AG10803 (cell line): ENCODE results near the gene CEP112.

Source experiments
- DNase-seq: peaks from one replicate; pipeline ENCODE4 v3.0.0; 2010; ENCODE audit warnings: low read depth
- H3K4me3 ChIP-seq: 2 replicates; pipeline ENCODE4 v1.5.1; 2011; ENCODE audit warnings: mild to moderate bottlenecking, low read length, control low read depth
- TF ChIP-seq, protein P1 (sequence below): conservative IDR thresholded peaks from 2 replicates; pipeline ENCODE4 v1.5.1; 2011; ENCODE audit warnings: mild to moderate bottlenecking, low read length, control low read depth, inconsistent platforms

CEP112 gene

DNA sequence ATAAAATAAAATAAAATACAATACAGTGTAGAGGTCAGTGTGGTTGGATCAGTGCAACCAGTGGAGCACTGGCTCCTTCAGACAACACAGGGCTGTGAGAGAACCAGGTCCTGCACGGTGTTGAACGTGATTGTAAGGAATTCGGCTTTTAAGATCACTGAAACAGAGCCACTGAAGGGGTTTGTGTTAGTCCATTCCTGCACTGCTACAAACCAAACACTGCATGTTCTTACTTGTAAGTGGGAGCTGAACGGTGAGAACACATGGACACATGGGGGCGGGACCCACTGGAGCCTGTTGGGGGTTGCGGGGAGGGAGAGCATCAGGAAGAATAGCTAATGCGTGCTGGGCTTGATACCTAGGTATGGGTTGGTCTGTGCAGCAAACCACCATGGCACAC is 437.3 kb downstream of the CEP112 start:
- TF ChIP-seq, protein P1, sequence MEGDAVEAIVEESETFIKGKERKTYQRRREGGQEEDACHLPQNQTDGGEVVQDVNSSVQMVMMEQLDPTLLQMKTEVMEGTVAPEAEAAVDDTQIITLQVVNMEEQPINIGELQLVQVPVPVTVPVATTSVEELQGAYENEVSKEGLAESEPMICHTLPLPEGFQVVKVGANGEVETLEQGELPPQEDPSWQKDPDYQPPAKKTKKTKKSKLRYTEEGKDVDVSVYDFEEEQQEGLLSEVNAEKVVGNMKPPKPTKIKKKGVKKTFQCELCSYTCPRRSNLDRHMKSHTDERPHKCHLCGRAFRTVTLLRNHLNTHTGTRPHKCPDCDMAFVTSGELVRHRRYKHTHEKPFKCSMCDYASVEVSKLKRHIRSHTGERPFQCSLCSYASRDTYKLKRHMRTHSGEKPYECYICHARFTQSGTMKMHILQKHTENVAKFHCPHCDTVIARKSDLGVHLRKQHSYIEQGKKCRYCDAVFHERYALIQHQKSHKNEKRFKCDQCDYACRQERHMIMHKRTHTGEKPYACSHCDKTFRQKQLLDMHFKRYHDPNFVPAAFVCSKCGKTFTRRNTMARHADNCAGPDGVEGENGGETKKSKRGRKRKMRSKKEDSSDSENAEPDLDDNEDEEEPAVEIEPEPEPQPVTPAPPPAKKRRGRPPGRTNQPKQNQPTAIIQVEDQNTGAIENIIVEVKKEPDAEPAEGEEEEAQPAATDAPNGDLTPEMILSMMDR: no peak
- DNase-seq: no peak
- H3K4me3 ChIP-seq: no peak overlapping the region

DNA sequence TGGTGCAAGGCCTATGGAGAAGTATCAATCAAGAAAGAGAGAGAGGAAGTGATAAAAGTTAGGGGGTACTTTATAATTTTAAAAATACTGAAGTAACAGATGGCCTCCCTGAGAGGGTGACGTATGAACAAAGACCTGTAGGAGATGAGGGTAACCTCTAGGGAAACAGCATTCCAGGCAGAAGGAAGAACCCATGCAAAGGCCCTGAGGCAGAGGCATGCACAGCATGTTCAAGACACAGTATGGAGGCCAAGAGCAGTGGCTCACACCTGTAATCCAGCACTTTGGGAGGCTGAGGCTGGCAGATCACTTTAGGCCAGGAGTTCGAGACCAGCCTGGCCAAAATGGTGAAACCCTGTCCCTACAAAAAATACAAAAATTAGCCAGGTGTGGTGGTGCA is 437.9 kb downstream of the CEP112 start:
- TF ChIP-seq, protein P1: no peak
- DNase-seq: no peak
- no peak overlapping the region for H3K4me3 ChIP-seq

DNA sequence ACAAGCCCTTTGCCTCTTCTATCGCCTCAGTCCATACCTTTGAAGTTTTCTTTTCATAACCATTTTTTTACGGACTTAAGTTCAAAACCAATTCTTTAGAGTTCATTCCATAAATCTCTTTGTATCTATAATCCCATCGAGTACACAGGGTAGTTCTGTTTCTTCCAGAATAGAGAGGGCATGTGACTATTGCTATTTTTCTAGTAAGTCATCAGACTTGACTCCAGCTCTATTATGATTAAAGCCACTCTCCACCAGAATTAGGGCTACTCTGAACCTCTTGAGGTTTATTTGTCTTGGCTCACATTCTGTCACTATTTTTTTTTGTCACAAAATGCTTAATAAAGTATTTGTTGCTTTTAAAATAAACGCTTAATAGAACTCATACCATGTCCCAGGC is 438.6 kb downstream of the CEP112 start:
- no peak for DNase-seq
- TF ChIP-seq, protein P1: no peak
- H3K4me3 ChIP-seq: no peak overlapping the region

DNA sequence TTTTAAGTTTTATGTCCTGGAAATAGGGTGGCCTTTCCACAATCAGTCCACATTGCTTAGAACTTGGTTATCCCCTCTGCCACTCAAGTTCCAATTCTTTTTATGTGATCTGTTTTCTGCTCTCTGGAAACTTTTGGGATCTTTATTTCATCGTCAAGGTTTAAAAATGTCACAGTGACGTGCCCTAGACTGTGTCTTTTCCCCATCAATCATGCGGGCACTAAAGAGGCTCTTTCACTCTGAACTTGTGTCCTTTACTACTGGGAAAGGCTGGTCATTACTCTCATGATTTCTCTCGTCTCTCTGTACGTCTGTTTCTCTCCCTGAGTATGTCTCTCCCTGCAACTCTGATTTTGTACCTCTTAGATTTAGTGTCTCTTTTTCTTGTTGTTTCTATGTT is 440.7 kb downstream of the CEP112 start:
- no peak overlapping the region for H3K4me3 ChIP-seq
- TF ChIP-seq, protein P1: no peak
- no peak for DNase-seq

DNA sequence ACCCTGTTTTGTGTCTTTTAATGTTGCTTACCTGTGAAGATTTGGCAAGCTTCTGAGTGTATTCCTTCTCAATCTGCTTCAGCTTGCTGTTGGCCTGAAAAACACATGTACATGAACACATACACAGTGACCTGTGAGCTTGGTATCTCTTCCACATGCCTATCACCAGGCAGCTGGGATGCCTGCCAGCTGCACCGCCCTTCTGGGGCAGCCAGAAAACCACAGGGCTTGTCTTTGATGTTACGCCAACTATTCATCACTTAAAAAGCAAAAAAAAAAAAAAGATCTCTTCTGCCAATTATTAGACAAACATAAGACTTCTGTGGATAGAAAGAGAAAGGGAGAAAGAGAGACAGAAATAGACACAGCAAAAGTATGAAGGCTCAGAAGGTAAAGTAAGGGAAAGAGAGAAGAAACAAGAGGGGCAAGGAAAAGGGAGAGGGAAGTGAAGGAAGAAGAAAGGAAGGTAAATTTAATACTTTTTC is 441.3 kb downstream of the CEP112 start:
- TF ChIP-seq, protein P1: no peak
- peak; percentile 96 for DNase-seq
- H3K4me3 ChIP-seq: no peak overlapping the region

DNA sequence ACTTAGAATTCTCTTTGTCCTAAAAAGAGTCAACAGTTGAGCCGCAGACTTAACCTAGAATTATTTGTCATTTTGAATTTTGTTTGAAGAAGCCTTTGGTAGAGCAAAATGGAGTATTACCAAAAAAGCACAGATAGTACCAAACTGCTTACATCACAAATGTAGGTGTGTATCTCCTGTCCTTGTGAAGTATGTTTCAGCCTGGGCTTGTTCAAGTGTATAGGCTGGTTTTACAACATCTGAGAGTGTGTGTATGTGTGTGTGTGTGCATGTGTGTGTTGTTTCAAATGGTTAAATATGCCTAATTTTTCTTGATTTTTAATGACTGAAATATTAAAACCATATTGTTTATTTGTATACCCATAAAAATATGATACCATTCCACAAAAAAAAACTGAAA is 441.8 kb downstream of the CEP112 start:
- no peak overlapping the region for H3K4me3 ChIP-seq
- no peak for DNase-seq
- TF ChIP-seq, protein P1: no peak

DNA sequence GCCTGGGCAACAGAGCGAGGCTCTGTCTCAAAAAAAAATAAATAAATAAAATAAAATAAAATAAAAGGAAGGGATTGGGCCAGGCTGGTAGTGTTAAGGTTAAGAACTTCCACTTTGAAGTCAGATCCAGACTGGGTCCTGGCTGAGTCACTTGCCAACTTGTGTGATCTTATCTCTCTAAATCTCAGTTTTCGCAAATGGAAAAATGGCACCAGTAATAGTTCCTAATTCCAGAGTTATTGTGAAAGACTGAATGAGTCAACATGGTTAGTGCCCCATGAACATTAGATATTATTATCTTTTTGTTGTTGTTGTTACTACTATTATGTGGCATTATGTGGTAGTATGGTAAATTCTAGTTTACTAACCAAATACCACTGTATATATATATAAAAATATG is 442.5 kb downstream of the CEP112 start:
- H3K4me3 ChIP-seq: no peak overlapping the region
- DNase-seq: peak; percentile 23
- TF ChIP-seq, protein P1: no peak
